Measurements from ENCODE around the gene FRMD4A.

DNA sequence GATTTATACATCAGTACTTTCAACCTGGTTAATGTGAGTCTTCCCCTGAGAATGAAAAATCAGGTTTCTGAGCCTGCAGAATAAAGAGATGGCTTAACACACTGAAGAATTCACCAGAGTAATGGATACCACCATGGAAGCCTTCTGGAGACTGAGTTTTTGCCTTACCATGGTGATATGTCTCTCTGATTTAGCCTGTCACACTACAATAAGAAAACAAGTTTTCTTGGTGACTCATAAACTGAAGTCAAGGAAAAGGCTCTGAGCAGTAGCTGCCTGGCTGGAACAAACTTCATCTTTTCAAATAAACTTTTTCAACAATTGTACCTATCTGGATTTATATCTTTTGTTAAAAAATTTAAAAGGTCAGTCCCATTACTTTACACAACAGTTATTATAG, 515.0 kb downstream of the FRMD4A start:
- TF ChIP-seq EZH2phosphoT487 (IDR thresholded peaks at IDR 0.05; ENCODE audit: borderline replicate concordance, low read length): no peak
- TF ChIP-seq CTCF (IDR thresholded peaks at IDR 0.05; ENCODE audit: low read depth, low read length, poor library complexity, severe bottlenecking): no peak
